GM13976 (cell line): Measurements from ENCODE around the gene UQCC2.

Experiments used
- DNase-seq: peaks from one replicate; pipeline ENCODE4 v3.0.0; 2012; ENCODE audit warnings: low spot score
- in situ Hi-C: fragments of 300-500 bp; cut with MboI; formaldehyde crosslinking; loops from one replicate; pipeline ENCODE4 v1.12.0; 2022; ENCODE audit warnings: low sequenced_read_pairs, mixed read lengths, inconsistent platforms; ENCODE audit not compliant: unreplicated experiment
- TF ChIP-seq, protein P1 (sequence below): IDR thresholded peaks from 2 replicates; pipeline ENCODE4 v1.5.1; 2012; ENCODE audit warnings: borderline replicate concordance, mild to moderate bottlenecking; ENCODE audit not compliant: insufficient read depth; ENCODE audit errors: extremely low read depth, missing control alignments, control extremely low read depth

The UQCC2 gene

DNA sequence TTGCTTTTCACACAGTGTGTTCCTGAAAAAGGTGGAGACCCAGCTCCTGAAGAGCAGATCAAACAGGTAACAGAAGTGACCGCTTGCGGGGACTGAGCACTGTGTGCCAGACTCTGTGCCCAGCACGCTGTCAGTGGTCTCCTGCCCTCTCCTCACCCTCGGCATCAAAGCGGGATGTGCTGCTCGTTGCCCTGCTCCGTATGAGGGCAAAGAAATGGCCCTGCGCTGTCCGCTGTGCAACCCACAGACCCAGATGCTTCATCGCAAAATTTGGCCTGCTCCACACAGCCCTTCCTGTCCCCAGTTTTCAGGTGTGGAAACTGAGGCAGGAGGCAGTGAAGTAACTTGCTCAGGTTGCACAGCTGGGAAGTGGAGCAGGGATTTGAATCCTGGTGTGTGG, 13.7 kb downstream of the UQCC2 start:
- no peak for DNase-seq
- in situ Hi-C loops, result no loop called here
- TF ChIP-seq, protein P1, sequence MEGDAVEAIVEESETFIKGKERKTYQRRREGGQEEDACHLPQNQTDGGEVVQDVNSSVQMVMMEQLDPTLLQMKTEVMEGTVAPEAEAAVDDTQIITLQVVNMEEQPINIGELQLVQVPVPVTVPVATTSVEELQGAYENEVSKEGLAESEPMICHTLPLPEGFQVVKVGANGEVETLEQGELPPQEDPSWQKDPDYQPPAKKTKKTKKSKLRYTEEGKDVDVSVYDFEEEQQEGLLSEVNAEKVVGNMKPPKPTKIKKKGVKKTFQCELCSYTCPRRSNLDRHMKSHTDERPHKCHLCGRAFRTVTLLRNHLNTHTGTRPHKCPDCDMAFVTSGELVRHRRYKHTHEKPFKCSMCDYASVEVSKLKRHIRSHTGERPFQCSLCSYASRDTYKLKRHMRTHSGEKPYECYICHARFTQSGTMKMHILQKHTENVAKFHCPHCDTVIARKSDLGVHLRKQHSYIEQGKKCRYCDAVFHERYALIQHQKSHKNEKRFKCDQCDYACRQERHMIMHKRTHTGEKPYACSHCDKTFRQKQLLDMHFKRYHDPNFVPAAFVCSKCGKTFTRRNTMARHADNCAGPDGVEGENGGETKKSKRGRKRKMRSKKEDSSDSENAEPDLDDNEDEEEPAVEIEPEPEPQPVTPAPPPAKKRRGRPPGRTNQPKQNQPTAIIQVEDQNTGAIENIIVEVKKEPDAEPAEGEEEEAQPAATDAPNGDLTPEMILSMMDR, result no peak

DNA sequence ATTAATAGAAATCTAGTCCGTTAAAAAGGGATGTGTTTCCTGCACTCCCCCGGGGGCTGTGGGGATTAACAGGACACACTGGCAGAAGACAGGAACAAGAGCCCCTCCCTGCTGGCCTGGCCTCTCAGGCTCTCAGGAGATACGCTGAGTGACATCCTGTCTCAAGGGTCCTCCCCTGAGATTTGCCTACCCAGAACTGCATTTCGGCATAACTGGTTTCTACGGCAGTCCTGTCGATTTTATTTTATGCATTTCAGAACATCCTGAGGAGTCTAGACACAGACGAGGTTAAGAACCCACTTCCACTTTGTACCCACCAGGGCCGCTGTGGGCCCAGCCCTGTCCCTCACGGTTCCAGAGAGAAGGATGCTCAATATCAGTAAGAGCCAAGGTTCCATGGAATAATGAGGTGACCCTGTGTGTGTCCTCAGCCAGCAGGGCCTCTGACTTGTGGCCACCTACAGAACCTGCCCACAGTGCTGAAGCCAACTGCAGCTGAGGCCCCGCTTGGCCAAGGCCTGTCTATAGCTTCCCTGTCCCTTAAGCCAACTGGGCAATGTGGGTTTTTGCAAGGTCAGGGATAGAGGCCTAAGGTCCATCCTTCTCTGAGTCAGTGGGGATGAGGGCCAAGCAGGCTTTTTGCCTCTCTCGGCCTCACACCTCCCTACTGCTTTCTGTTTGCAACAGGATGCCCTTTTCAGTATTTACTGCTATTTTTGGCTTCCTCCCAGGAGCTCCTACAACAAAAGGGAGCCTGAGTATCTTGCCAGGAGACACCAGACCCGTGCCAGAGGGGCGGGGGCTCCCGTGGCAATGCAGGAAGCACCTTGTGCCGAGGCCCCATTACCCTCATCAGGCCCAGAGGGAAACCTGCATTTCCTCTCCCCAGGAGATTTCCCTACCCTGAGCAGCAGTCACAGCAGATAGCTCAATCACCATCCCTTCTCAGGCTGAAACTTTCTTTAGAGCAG, 14.7 kb downstream of the UQCC2 start:
- in situ Hi-C loops, result no loop called here
- TF ChIP-seq, protein P1, result no peak
- DNase-seq, result peak; percentile 70

DNA sequence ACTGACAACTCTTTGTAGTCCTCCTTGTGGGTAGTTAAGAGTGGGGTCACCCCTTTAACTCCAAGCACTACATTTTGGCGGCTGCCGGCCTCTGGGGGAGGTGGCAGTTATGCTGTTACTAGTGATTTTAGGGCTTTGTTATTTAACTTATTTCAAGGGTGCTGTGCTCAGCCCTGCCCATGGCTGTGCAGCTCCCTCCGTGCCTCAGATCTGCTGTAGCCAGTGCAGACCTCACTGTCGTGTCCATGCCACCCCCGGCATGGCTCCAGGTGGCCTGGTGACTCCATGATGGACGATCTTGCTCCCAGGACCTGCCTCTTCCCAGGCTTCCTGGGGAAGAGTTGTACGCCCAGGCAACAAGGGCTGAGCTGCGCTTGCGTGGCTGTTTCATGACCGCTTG, 15.4 kb downstream of the UQCC2 start:
- in situ Hi-C loops, result no loop called here
- no peak for DNase-seq
- TF ChIP-seq, protein P1, result no peak

DNA sequence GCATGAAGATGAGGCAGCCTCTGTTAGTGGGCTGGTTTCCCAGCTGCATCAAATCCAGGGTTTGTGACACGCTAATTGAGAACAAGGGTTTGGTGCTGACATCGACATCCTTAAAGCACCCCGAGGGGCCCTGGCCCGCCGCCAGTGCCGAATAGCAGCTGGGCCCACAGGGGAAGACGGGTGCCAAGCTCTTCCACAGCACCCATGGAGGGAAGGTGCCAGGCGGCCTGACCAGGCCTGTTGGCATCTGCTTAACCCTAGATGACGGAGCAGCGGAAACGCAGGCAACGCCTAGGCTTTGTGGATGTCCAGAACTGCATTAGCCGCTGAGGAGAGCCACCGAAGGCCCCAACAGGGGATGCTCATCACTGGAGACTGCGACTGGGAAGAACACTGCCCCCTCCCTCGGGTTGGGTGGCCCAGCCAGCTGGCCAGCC, 16.0 kb downstream of the UQCC2 start:
- no peak for DNase-seq
- TF ChIP-seq, protein P1, result no peak
- in situ Hi-C loops, result no loop called here

DNA sequence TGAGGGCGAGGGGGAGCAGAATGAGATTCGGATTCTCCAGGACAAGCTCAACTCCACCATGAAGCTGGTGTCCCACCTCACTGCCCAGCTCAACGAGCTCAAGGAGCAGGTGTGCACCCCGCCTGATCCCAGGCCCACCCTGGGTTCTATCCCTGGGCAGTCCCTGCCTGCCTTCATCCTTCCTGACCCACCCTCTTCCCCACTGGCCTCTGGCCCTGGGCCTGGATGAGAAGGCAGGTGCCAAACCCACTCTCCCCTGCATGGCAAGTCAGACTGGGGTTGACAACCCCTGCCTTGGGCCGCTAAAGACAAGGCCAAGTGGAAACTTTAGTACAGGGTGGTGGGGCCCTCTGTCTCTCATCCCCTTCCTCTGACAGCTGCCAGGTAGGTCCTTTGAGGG, 16.5 kb downstream of the UQCC2 start:
- in situ Hi-C loops, result no loop called here
- DNase-seq, result no peak
- TF ChIP-seq, protein P1, result no peak

DNA sequence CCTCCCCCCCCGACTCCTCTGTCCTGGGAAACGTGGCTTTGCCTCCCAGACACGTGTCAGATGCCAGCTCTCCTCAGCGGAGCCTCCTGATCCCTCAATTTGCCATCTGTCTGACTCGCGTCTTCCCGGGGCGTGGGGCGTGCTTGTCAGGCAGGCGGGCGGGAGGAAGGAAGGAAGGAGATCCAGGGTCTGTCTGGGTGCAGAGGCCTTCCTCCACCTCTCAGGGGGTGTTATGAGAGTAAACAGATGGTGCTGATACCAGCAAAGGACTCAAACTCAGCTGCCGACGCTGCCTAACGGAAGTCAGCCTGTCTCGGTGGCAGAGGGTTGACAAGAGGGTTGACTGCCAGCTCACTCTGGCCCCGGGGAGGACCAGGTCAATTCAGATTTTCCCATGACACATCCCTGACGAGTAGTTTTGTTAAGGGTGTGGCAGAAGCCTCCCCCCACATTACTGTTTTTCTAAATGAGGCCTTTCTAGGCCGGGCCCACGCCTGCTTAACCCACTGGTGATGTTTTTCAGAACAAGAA, 17.0 kb downstream of the UQCC2 start:
- in situ Hi-C loops, result no loop called here
- DNase-seq, result no peak

More for the DNA sequence above, 17.0 kb downstream of the UQCC2 start:
- TF ChIP-seq, protein P1, result no peak
